ENCODE data around the gene AGR3.

AGR3 gene

DNA sequence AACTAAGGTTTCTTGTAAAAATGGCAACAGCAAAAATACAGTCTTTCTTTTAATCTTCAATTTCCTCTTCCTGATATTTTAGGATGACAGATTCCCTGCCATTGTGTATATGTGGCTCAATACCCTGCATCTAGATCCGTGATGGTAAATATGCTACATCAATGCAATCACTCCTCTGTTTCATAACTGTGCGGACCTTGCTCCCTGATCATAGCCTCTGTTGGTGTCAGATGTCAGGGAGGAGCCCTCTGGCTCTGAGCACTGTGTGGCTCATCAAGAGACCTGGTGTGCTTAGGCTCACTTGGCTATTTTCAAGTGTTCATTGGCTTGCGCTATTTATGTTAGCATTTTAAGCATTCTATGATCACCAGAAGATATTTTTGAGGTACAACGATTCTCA is 33.0 kb upstream of the AGR3 start:
- Mint-ChIP-seq H3K27ac (no peak overlapping the region), H3K4me1 (no peaks in the 10 kb centered on the region), H3K4me3 (no peak overlapping the region), H3K9me3 (no peaks in the 10 kb centered on the region), H3K36me3 (no peaks in the 10 kb centered on the region), H3K27me3 (peaks cover under 1% of the 10 kb centered on the region)
- DNase-seq, result no peak
- CTCF ChIA-PET, result interaction anchor here (1.2 kb wide), 1 partner anchor 11 kb away, joined by 4 read pairs; no protein-coding TSS in a partner anchor

DNA sequence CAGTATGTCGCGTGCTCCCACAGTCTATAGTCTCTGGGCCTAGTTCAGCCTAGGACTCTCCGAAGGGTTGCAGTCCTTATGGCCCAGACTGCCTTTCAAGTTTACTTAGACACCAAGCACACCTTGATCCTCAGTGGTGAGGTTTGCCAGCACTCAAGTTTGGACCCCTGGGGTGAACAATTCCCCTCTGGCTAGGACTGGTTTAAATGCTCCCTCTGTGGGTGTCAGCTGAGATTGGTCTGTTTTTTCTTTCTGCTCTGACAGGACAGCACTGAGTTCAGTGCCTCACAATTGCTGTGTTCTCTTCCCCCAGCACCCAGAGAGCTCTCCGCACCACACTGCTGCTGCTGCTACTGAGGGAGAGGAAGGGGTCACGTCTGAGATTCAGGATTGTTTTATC is 31.9 kb upstream of the AGR3 start:
- H3K4me1 Mint-ChIP-seq, result no peaks in the 10 kb centered on the region
- H3K4me3 Mint-ChIP-seq, result no peak overlapping the region
- no peaks in the 10 kb centered on the region for H3K9me3 Mint-ChIP-seq
- H3K27ac Mint-ChIP-seq, result no peak overlapping the region
- H3K36me3 Mint-ChIP-seq, result no peaks in the 10 kb centered on the region
- H3K27me3 Mint-ChIP-seq, result peaks cover 3% of the 10 kb centered on the region
- CTCF ChIA-PET, result interaction anchor here (1.2 kb wide), 1 partner anchor 12 kb away, joined by 4 read pairs; no protein-coding TSS in a partner anchor
- no peak for DNase-seq

DNA sequence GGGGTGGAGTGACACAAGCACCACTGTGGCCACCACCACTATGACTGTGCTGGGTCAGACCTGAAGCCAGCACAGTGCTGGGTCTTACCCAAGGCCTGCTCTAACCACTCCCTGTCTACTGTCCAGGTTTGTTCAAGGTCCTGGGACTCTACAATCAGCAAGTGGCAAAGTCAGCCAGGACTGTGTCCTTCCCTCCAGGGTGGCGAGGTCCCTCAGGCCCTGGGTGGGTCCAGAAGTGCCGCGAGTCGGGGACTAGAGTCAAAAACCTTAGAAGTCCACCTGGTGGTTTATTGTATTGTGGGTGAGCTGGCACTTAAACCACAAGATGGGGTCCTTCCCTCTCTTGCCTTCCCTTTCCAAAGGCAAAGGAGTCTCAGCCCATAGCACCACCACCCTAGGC is 30.8 kb upstream of the AGR3 start:
- peaks cover 3% of the 10 kb centered on the region for H3K27me3 Mint-ChIP-seq
- no peak overlapping the region for H3K4me3 Mint-ChIP-seq
- no peak for DNase-seq

DNA sequence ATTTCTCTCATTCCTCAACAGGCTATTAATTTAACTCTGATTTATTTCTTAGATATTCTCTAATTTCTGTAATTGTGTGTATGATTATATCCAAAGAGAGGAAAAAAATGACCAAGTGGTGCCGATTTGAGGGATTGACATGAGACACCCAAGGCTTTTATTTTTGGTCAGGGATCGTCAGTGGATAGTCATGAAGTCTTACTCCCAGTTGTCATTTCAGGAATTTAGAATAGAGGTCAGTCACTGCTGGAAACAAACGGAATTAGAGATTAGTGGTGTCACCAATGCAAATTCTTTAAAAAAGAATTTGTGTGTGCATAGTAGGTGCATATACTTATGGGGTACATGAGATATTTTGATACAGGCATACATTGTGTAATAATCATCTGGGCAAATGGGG is 26.8 kb upstream of the AGR3 start:
- Mint-ChIP-seq H3K9me3 (no peaks in the 10 kb centered on the region), H3K27ac (no peak overlapping the region), H3K27me3 (peaks cover 3% of the 10 kb centered on the region), H3K4me3 (no peak overlapping the region), H3K4me1 (no peaks in the 10 kb centered on the region), H3K36me3 (no peaks in the 10 kb centered on the region)
- CTCF ChIA-PET, result no interaction called here
- no peak for DNase-seq

More for the DNA sequence above, 30.8 kb upstream of the AGR3 start:
- Mint-ChIP-seq H3K9me3 (no peaks in the 10 kb centered on the region), H3K4me1 (no peaks in the 10 kb centered on the region), H3K27ac (no peak overlapping the region), H3K36me3 (no peaks in the 10 kb centered on the region)
- CTCF ChIA-PET, result interaction anchor here (0.6 kb wide), 1 partner anchor 1321 kb away, joined by 3 read pairs; no protein-coding TSS in a partner anchor

DNA sequence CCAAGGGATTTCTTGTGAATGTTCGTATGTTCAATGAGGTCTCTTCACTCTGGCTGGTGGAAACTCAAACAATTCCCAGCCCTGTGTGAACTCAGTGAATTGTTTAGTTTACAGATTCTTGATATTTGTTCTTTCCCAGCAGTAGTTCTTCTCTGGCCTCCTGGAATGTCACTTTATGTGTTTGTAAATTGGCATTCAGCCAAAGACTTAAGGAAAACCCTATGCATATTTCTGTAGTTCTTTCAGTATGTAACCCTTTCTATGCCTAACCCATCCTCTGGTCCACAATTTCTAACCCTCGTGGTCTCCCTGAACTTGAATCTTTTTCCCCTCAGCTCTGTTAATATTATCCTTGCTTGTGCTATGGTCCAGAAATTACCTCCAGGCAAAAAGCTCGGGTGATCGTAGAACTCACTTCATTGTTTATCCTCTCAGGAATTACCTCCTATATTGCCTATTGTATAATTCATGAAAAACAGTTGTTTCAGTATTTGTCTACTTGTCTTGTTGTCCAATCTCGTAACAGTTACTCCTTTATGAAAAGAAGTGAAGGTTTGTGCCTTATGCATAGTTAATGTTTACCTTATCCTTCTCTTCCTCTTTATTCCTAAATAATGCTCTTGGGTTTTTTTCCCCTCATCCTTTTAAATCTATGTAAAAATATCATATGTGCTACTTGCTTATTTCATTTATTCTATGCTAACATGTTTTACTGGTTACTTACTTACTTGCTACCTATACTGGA is 23.7 kb upstream of the AGR3 start:
- no peak for DNase-seq
- no peak overlapping the region for H3K27ac Mint-ChIP-seq
- no peaks in the 10 kb centered on the region for H3K4me1 Mint-ChIP-seq
- no peaks in the 10 kb centered on the region for H3K9me3 Mint-ChIP-seq
- CTCF ChIA-PET, result interaction anchor here (0.8 to 1.9 kb wide), 3 partner anchors 11 to 21 kb away, joined by 3 to 5 read pairs (median 4); no protein-coding TSS in a partner anchor
- H3K36me3 Mint-ChIP-seq, result no peaks in the 10 kb centered on the region
- H3K4me3 Mint-ChIP-seq, result no peak overlapping the region
- H3K27me3 Mint-ChIP-seq, result peaks cover 3% of the 10 kb centered on the region

DNA sequence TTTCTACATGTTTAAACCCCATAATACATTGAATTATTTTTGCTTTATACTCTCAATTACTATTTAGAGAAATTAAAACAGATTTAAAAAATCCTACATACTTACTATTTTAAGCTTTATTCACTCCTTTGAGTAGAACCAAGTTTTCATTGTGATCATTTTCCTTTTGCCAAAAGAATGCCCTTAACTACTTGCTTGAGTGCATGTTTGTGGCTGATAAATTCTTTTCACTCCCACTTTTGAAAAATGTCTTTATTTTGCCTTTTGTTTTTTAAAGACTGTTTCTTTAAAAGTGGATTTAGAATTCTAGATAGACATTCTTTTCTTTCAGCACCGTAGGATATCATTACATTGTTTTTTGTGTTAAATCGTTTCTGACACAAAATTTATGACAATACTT is 22.3 kb upstream of the AGR3 start:
- no peaks in the 10 kb centered on the region for H3K9me3 Mint-ChIP-seq

DNA sequence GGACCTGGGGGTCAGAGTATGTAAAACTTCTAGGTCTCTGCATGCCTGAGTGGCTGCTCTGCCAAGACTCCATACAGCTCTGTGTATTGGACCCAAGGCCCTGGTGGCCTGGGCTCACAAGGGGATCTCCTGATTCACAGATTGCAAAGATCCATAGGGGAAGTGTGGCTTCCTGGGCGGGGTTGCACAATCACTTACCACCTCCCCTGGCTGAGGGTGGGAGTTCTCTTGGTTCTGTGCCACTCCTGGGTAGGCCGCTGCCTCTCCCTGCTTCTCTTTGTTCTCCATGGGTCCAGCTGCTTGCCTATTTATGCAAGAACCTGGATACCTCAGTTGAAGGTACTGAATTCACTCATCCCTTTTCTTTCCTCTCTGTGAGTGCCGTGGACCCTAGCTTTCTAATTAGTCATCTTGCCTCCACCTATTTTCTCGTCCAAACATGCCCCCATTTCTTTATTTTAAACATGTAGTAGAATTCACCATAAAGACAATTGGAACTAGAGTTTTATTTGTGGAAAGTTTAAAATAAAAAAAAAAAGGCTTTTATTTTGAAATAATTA is 18.5 kb upstream of the AGR3 start:
- DNase-seq, result no peak
- H3K27ac Mint-ChIP-seq, result no peak overlapping the region
- no peaks in the 10 kb centered on the region for H3K4me1 Mint-ChIP-seq
- CTCF ChIA-PET, result interaction anchor here (1.6 kb wide), 1 partner anchor 18 kb away, joined by 7 read pairs; no protein-coding TSS in a partner anchor
- no peaks in the 10 kb centered on the region for H3K9me3 Mint-ChIP-seq
- no peaks in the 10 kb centered on the region for H3K36me3 Mint-ChIP-seq
- no peak overlapping the region for H3K4me3 Mint-ChIP-seq
- H3K27me3 Mint-ChIP-seq, result no peaks in the 10 kb centered on the region

More for the DNA sequence above, 22.3 kb upstream of the AGR3 start:
- CTCF ChIA-PET, result no interaction called here
- Mint-ChIP-seq H3K27me3 (no peaks in the 10 kb centered on the region), H3K27ac (no peak overlapping the region), H3K36me3 (no peaks in the 10 kb centered on the region), H3K4me1 (no peaks in the 10 kb centered on the region), H3K4me3 (no peak overlapping the region)
- DNase-seq, result no peak

DNA sequence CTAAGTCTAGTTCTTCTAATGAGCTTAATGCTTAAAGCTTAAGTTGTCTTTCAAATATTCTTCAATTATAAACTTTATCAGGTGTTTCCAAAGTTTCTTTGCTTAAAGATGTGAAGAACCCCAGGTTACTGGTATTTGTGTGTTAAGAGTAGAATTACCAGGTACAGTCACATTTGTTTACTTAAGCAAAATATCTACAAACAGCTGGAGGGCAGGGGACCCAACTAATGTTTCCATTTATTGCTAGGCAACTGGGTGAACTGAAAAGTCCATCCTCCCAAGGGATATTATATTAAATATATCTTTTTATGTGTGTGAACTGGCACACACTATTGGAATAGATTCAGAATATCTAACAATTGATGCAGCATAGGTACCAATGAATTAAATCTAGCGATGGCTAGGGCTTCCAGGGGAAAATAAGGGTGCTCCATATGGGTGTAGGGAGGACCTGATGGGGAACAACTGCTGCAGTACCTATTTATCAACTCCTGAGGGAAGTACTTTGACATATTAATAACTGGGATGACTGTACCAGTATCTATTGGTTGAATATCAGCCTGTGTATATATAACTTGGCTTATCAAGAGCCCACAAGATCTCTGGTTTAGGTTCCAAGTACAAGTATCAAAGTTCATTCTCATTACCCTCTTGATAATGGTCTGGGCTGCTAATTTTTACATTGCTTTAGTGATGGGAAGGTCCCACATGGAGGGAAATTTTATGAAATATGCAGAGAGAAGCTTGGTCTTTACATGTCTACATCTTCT is 10.3 kb upstream of the AGR3 start:
- H3K27ac Mint-ChIP-seq, result no peak overlapping the region
- no peaks in the 10 kb centered on the region for H3K27me3 Mint-ChIP-seq
- no peaks in the 10 kb centered on the region for H3K36me3 Mint-ChIP-seq
- CTCF ChIA-PET, result interaction anchor here (0.8 to 3.1 kb wide), 4 partner anchors 11 to 28 kb away, joined by 3 to 16 read pairs (median 6); partner anchors contain the start of gene AGR3
- no peak overlapping the region for H3K4me3 Mint-ChIP-seq
- H3K4me1 Mint-ChIP-seq, result peaks cover 4% of the 10 kb centered on the region
- DNase-seq, result no peak
- H3K9me3 Mint-ChIP-seq, result no peaks in the 10 kb centered on the region

DNA sequence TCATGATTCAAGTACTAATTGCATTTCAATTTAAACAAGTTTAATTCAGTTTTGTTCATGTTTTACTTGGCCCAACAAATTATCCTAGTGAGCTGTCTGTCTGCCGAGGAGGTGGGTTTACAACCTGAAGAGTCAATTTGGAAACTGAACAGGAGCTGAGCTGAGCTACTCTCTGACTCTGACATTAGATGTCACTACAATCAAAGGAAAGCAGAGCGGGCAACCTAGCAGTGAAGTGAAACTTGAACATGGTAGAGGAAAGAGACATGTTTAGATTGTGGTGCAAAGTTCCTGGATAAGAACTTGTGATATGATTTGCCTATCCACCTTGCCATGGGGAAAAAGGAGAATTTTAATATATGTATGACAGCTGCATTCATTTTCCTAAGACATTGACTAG is 9.6 kb upstream of the AGR3 start:
- peak; percentile 28 for DNase-seq
- no peak overlapping the region for H3K27ac Mint-ChIP-seq
- H3K27me3 Mint-ChIP-seq, result no peaks in the 10 kb centered on the region
- H3K4me3 Mint-ChIP-seq, result no peak overlapping the region
- peaks cover 4% of the 10 kb centered on the region for H3K4me1 Mint-ChIP-seq
- no peaks in the 10 kb centered on the region for H3K9me3 Mint-ChIP-seq
- CTCF ChIA-PET, result interaction anchor here (0.7 to 3.1 kb wide), 4 partner anchors 10 to 122 kb away, joined by 3 to 16 read pairs (median 6); partner anchors contain the start of gene AGR3
- H3K36me3 Mint-ChIP-seq, result no peaks in the 10 kb centered on the region

- Mint-ChIP-seq H3K9me3 (no peaks in the 10 kb centered on the region), H3K36me3 (no peaks in the 10 kb centered on the region), H3K4me1 (peaks cover 4% of the 10 kb centered on the region), H3K27ac (no peak overlapping the region), H3K27me3 (peaks cover 4% of the 10 kb centered on the region), H3K4me3 (no peak overlapping the region)
- DNase-seq, result no peak
- CTCF ChIA-PET, result interaction anchor here (1.2 to 1.9 kb wide), 2 partner anchors 28 to 90 kb away, joined by 3 to 7 read pairs; no protein-coding TSS in a partner anchor
Measured at GRCh38 chr7:16889851-16890415, 8.2 kb upstream of the AGR3 start.

GRCh38 chr7:16889305-16889704 is 7.5 kb upstream of the AGR3 start:
- CTCF ChIA-PET, result interaction anchor here (1.2 to 1.9 kb wide), 2 partner anchors 29 to 89 kb away, joined by 3 to 7 read pairs; no protein-coding TSS in a partner anchor
- Mint-ChIP-seq H3K4me1 (peaks cover 4% of the 10 kb centered on the region), H3K27ac (no peak overlapping the region), H3K27me3 (peaks cover 4% of the 10 kb centered on the region), H3K9me3 (no peaks in the 10 kb centered on the region), H3K36me3 (no peaks in the 10 kb centered on the region), H3K4me3 (no peak overlapping the region)
- DNase-seq, result no peak

DNA sequence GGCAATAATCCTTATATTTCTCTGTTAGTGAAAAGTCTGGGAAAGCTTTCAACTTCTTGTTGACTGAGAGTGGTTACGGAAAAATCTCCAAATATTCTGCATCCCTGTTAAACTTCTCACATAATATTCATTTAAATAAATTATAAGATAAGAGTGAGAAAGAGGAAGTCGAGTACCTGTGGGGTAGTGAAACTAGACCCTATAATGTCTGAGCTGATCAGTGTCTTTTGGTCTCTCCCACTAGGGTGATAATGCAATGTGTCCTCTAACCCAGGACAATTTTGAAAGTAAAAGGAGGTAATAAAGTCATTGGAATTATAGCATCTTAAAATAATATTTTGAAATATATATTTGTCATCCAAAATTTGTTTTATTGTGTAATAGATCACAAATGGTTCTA is 2.1 kb upstream of the AGR3 start:
- no peaks in the 10 kb centered on the region for H3K4me1 Mint-ChIP-seq
- no peak overlapping the region for H3K27ac Mint-ChIP-seq
- H3K27me3 Mint-ChIP-seq, result peaks cover 4% of the 10 kb centered on the region
- H3K36me3 Mint-ChIP-seq, result no peaks in the 10 kb centered on the region
- CTCF ChIA-PET, result no interaction called here
- H3K4me3 Mint-ChIP-seq, result no peak overlapping the region
- H3K9me3 Mint-ChIP-seq, result no peaks in the 10 kb centered on the region
- no peak for DNase-seq

GRCh38 chr7:16880554-16880953 is 1.2 kb downstream of the AGR3 start:
- no peaks in the 10 kb centered on the region for H3K27me3 Mint-ChIP-seq
- no peaks in the 10 kb centered on the region for H3K36me3 Mint-ChIP-seq
- H3K4me3 Mint-ChIP-seq, result no peak overlapping the region
- no peaks in the 10 kb centered on the region for H3K9me3 Mint-ChIP-seq
- CTCF ChIA-PET, result interaction anchor here (1.7 kb wide), 1 partner anchor 11 kb away, joined by 7 read pairs; no protein-coding TSS in a partner anchor
- DNase-seq, result no peak
- H3K4me1 Mint-ChIP-seq, result no peaks in the 10 kb centered on the region
- H3K27ac Mint-ChIP-seq, result no peak overlapping the region

DNA sequence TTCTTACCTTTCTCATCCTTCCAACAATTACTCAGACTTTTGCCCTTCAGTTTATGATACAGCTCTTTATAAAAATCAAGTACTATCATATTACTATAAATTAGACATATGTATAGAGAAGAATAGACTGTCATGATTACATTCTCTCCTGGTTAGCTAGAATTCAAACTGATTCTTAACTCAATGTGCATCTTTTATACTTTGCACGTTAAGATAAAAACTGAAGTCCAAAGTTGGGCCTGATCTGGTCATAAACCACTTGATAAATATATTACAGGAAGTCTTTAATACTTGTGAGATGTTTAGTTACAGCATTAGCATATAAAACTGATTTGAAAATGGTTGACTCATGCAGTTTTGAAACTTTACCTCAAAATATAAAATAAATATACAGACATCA is 2.6 kb downstream of the AGR3 start:
- no peak overlapping the region for H3K27ac Mint-ChIP-seq

More for the DNA sequence above, 2.6 kb downstream of the AGR3 start:
- H3K27me3 Mint-ChIP-seq, result no peaks in the 10 kb centered on the region
- CTCF ChIA-PET, result no interaction called here
- H3K36me3 Mint-ChIP-seq, result no peaks in the 10 kb centered on the region
- H3K4me3 Mint-ChIP-seq, result no peak overlapping the region
- DNase-seq, result no peak
- H3K9me3 Mint-ChIP-seq, result no peaks in the 10 kb centered on the region
- H3K4me1 Mint-ChIP-seq, result no peaks in the 10 kb centered on the region
